K562 (cell line): ENCODE data around the gene SEPHS1. TPM values are rescaled to one million over a fixed set of nuclear protein-coding genes. Genes with fewer than 3 reads are reported as not detected.

Source experiments
- ATAC-seq: fragments of 200-7000 bp; cut with Tn5 transposase; 3 replicates; pipeline ENCODE4 v1.9.1; 2020; ENCODE audit warnings: moderate library complexity
- BruUV-seq: library from RNA; stranded (reverse); fragments of 400-500 nt; replicated peaks from 2 replicates; lab custom pipeline; 2021; lab: Mats Ljungman, UMichigan
- CTCF ChIA-PET: fragments of 300-600 bp; formaldehyde crosslinking; extraction: SDS; loops from one replicate; lab custom pipeline; 2021; ENCODE audit warnings: low intra/inter-chr PET ratio; lab: Yijun Ruan, JAX
- POLR2A ChIA-PET: fragments of 300-600, 350-650 bp; sonication (Branson Sonifier 250); formaldehyde crosslinking; extraction: SDS; loops from one replicate; lab custom pipeline; 2021; ENCODE audit warnings: antibody characterized with exemption, inconsistent platforms; lab: Yijun Ruan, JAX
- DNase-seq, 4 experiments: peaks; one replicate each; pipeline versions ENCODE4 v3.0.0 to v3.0.0-alpha.2; 2011 to 2018; ENCODE audit warnings: low spot score in 3 of 4, mixed read lengths in 3 of 4; ENCODE audit errors: extremely low read depth in 1 of 4
- FAIRE-seq: peaks from 2 replicates; lab custom pipeline; 2011; peaks lifted over from hg19 to GRCh38; lab: Jason Lieb, UNC
- H2AFZ ChIP-seq: 2 replicates; pipeline ENCODE4 v1.6.0; 2011; ENCODE audit warnings: low read depth, low read length, control low read depth, inconsistent platforms
- H3K27ac ChIP-seq: fragments of 200-600 bp; 3 replicates; pipeline ENCODE4 v1.8.0; 2011; ENCODE audit warnings: low read depth, mild to moderate bottlenecking, control low read depth, inconsistent platforms, low read length, moderate library complexity, mixed read lengths; ENCODE audit errors: extremely low read depth
- H3K27me3 ChIP-seq, 2 experiments: fragments of 300-600 bp in 1 of 2; 2 replicates in 1 of 2; 3 replicates in 1 of 2; pipeline versions ENCODE4 v1.6.0 to v1.8.0; 2011; ENCODE audit warnings: inconsistent platforms in 2 of 2, low read length in 2 of 2, mild to moderate bottlenecking in 1 of 2, mixed read lengths in 1 of 2, moderate library complexity in 1 of 2; ENCODE audit not compliant: control insufficient read depth in 2 of 2, insufficient read depth in 2 of 2
- H3K36me3 ChIP-seq: fragments of 300-600 bp; 3 replicates; pipeline ENCODE4 v1.8.0; 2011; ENCODE audit warnings: mild to moderate bottlenecking, low read length, inconsistent platforms; ENCODE audit not compliant: control insufficient read depth, insufficient read depth
- H3K4me1 ChIP-seq, 2 experiments: fragments of 200-600 bp in 1 of 2; replicated peaks in 1 of 2; 2 replicates in 1 of 2; 3 replicates in 1 of 2; pipeline versions ENCODE4 v1.5.1 to v1.8.0; 2011; ENCODE audit warnings: inconsistent platforms in 2 of 2, low read length in 2 of 2, mild to moderate bottlenecking in 1 of 2, mixed read lengths in 1 of 2, moderate library complexity in 1 of 2; ENCODE audit not compliant: control insufficient read depth in 2 of 2, insufficient read depth in 2 of 2
- H3K4me2 ChIP-seq: 2 replicates; pipeline ENCODE4 v1.6.1; 2011; ENCODE audit warnings: low read length, control low read depth, inconsistent platforms, mixed read lengths; ENCODE audit not compliant: insufficient read depth
- H3K4me3 ChIP-seq: fragments of 200-600 bp; sonication (generic), shearing (Covaris generic); 2 replicates; pipeline ENCODE4 v1.5.1; 2016; ENCODE audit warnings: control low read depth, inconsistent platforms
- H3K79me2 ChIP-seq: fragments of 200-600 bp; 3 replicates; pipeline ENCODE4 v1.8.0; 2011; ENCODE audit warnings: low read length, inconsistent platforms; ENCODE audit not compliant: control insufficient read depth, insufficient read depth
- H3K9ac ChIP-seq, 2 experiments: 2 replicates each; pipeline versions ENCODE4 v1.6.0 to v1.6.1; 2011; ENCODE audit warnings: low read depth in 2 of 2, low read length in 2 of 2, control low read depth in 1 of 2, inconsistent platforms in 1 of 2, mild to moderate bottlenecking in 1 of 2, mixed read lengths in 1 of 2; ENCODE audit not compliant: insufficient read depth in 1 of 2
- H3K9me1 ChIP-seq: one replicate; pipeline ENCODE4 v1.6.0; 2011; ENCODE audit warnings: inconsistent platforms, mild to moderate bottlenecking, low read length, moderate library complexity; ENCODE audit not compliant: control insufficient read depth, insufficient read depth
- H3K9me3 ChIP-seq: replicated peaks from 2 replicates; pipeline ENCODE4 v1.5.1; 2011; ENCODE audit warnings: low read depth, low read length, inconsistent platforms; ENCODE audit not compliant: control insufficient read depth, insufficient read depth
- H4K20me1 ChIP-seq: replicated peaks from 2 replicates; pipeline ENCODE4 v1.6.1; 2011; ENCODE audit warnings: low read length, inconsistent platforms, mixed read lengths; ENCODE audit not compliant: control insufficient read depth, insufficient read depth
- BDP1 ChIP-seq: IDR thresholded peaks from 3 replicates; pipeline ENCODE4 v1.6.1; 2011; ENCODE audit not compliant: insufficient read length, insufficient read depth
- KDM4B ChIP-seq, 2 experiments: fragments of 450-650 bp in 1 of 2; sonication (generic) in 1 of 2; IDR thresholded peaks; 2 replicates each; pipeline ENCODE4 v1.6.1; 2016 to 2017; ENCODE audit warnings: borderline replicate concordance in 2 of 2, antibody characterized with exemption in 1 of 2, low read depth in 1 of 2, mild to moderate bottlenecking in 1 of 2
- POLR2G ChIP-seq: fragments of 200-400 bp; formaldehyde crosslinking; IDR thresholded peaks from 2 replicates; pipeline ENCODE4 v1.6.1; 2017; ENCODE audit warnings: low read depth, mild to moderate bottlenecking, antibody characterized with exemption, low read length, moderate library complexity
- POLR3G ChIP-seq: IDR thresholded peaks from 2 replicates; pipeline ENCODE4 v1.6.1; 2011; ENCODE audit not compliant: insufficient read length, insufficient replicate concordance; ENCODE audit errors: extremely low read depth
- SREBF2 ChIP-seq: sonication (generic); formaldehyde crosslinking; IDR thresholded peaks from 2 replicates; pipeline ENCODE4 v1.4.0; 2020; ENCODE audit warnings: mild to moderate bottlenecking, missing genetic modification reagents
- WGBS: fragments of 100-300 bp; shearing (Covaris generic); methylation state at CpG from one replicate; pipeline ENCODE4 v1.1.6; 2016; ENCODE audit warnings: low coverage, mixed read lengths; ENCODE audit not compliant: insufficient coverage; ENCODE audit errors: missing lambda C conversion rate; 5-methylcytosine and 5-hydroxymethylcytosine counted together
- in situ Hi-C: fragments of 300-500 bp; cut with MboI; formaldehyde crosslinking; loops from 4 replicates; pipeline ENCODE4 v1.15.0; 2018; ENCODE audit warnings: inconsistent platforms, mixed read lengths
- intact Hi-C: fragments of 100-400 bp; cut with micrococcal nuclease; formaldehyde crosslinking; loops from 2 replicates; pipeline ENCODE4 v1.14.2; 2022
- polyA plus RNA-seq, 8 experiments: library from polyadenylated mRNA; depleted of rRNA in 4 of 8; stranded (reverse) in 5 of 8; unstranded in 3 of 8; fragments of >200 nt; fragmentation: Nextera tagmentation in 2 of 8; fragmentation: Illumina TruSeq in 1 of 8; extraction: Ambion mirVana in 2 of 8; extraction: Trizol in 1 of 8; gene quantifications; 2 replicates each; pipeline versions ENCODE4 v1.2.1 to v1.2.3, GENCODE V29; 2011 to 2014; ENCODE audit warnings: inconsistent platforms in 1 of 8, missing spikeins in 1 of 8
- total RNA-seq, 7 experiments: library from RNA; depleted of rRNA in 6 of 7; stranded (reverse); fragments of >200 nt in 6 of 7; fragmentation: Illumina TruSeq in 2 of 7; extraction: Trizol in 2 of 7; gene quantifications; 2 replicates each; pipeline versions ENCODE4 v1.2.1 to v1.2.3, GENCODE V29; 2011 to 2021; ENCODE audit warnings: low replicate concordance in 1 of 7

SEPHS1 gene
- total and polyA plus RNA-seq, 9 of the 15 experiments (the other 6 are each of a cell fraction or from before 2014, with no cell fraction given) = 14.7 to 82.8 (median 41.8) TPM

GRCh38 chr10:13327534-13327933 is 20.6 kb downstream of the SEPHS1 start (continued):
- TF ChIP-seq KDM4B (IDR thresholded peaks at IDR 0.05; ENCODE audit: borderline replicate concordance in 2 of 2, low read depth in 1 of 2) (no peak), BDP1 (no peak), POLR3G (no peak)

- Histone ChIP-seq H4K20me1 (no peaks in the 10 kb centered on the region), H3K36me3 (peaks cover 61% of the 10 kb centered on the region; the same call in 2 of the 3 replicates), H3K4me1 (peaks cover 0 to 2% of the 10 kb centered on the region in 2 experiments; a peak in 1 of 5 replicates), H3K9me3 (no peaks in the 10 kb centered on the region), H3K79me2 (no peaks in the 10 kb centered on the region), H3K9ac (no peak overlapping the region), H3K27ac (no peak overlapping the region), H3K4me3 (no peak overlapping the region), H3K9me1 (no peaks in the 10 kb centered on the region), H3K4me2 (no peak overlapping the region), H3K27me3 (no peaks in the 10 kb centered on the region), H2AFZ (no peak overlapping the region)
- ChIA-PET CTCF (no interaction called here), POLR2A (no interaction called here)
- FAIRE-seq (no peak), DNase-seq (no peak), ATAC-seq (no peak)
- in situ Hi-C loops = no loop called here
- TF ChIP-seq SREBF2 (CRISPR knock-in tag) (no peak), POLR2G (0 out of 2 replicates have a peak, but pooled peaks have one; percentile 32)
- intact Hi-C loops = no loop called here
- 97% methylated on average over 22 of the region's 24 CpGs for WGBS
- BruUV-seq = no TSS peak
Observed at GRCh38 chr10:13322615-13323148, 25.4 kb downstream of the SEPHS1 start.
